Lower leg skin (tissue), 3 donors: Measurements from ENCODE around the gene IL36A.

Experiments used
- CTCF ChIP-seq, 3 donors: fragments of 450-650 bp; IDR thresholded peaks; one replicate each; pipeline ENCODE4 v1.5.1; 2016; ENCODE audit warnings: antibody characterized with exemption in 3 of 3, mild to moderate bottlenecking in 3 of 3, moderate library complexity in 2 of 3
- POLR2A ChIP-seq, 2 donors: fragments of 450-650 bp; IDR thresholded peaks; one replicate each; pipeline ENCODE4 v1.6.1; 2016 to 2017; ENCODE audit warnings: antibody characterized with exemption in 2 of 2, mild to moderate bottlenecking in 1 of 2, moderate library complexity in 1 of 2

GRCh38 chr2:113011108-113011507 is 5.8 kb downstream of the IL36A start:
- no peak for TF ChIP-seq CTCF (IDR thresholded peaks at IDR 0.05)
- TF ChIP-seq POLR2A (IDR thresholded peaks at IDR 0.05) = no peak
